SK-N-MC (cell line): Measurements from ENCODE around the gene INIP.

ENCODE experiments used
- EZH2 ChIP-seq: fragments of 200-600 bp; sonication (generic); IDR thresholded peaks from one replicate; pipeline ENCODE4 v1.6.1; 2017; ENCODE audit warnings: antibody characterized with exemption
- FOXP2 ChIP-seq: optimal IDR thresholded peaks from 2 replicates; pipeline ENCODE3; 2011; ENCODE audit warnings: mild to moderate bottlenecking, moderate library complexity; ENCODE audit not compliant: insufficient read depth; ENCODE audit errors: extremely low read length, control extremely low read depth
- POLR2AphosphoS5 ChIP-seq: IDR thresholded peaks from 2 replicates; pipeline ENCODE4 v1.6.1; 2012; ENCODE audit warnings: mild to moderate bottlenecking, low read depth, low read length, borderline replicate concordance

DNA sequence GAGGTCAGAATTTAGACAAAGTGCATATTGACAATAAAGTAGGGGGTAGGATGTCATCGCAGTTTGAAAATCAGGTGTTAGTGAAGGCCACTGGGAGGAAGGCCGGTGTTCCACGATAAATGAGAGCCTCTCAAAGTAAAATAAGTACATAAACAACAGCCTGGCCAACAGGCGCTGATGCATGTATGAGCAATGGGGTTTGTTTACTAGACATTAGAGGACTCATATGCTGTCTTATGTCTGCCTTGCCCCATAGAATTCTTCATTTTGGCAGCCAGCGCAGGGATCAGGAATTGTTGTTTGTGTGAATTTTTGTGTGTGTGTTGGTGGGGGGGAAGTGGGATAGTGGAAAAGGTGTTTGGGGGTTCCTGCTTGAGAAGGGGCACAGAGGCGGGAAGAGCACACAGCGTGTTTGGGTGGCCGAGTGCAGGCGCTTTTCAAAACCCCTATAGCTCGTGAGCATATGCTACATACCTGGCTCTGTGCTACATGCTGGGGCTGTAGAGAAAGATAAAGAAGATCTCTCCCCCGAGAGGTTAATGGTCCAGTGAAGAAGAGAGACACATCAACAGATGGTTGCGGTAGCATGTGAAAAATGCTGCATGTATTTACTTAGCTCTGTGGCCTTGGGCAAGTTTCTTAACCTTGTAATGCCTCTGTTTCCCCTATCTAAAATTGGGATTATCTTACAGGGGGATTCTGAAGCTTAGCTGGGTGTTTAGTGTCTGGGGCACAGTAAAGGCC is 44.2 kb upstream of the INIP start:
- no peak for TF ChIP-seq EZH2
- no peak for TF ChIP-seq POLR2AphosphoS5
- no peak for TF ChIP-seq FOXP2
